ENCODE measurements around the gene SLC9C1.

Gene SLC9C1

GRCh38 chr3:112321867-112322652 lies 28.0 kb upstream of the SLC9C1 start:
- H3K4me3 Mint-ChIP-seq: no peak overlapping the region
- H3K4me1 Mint-ChIP-seq (ENCODE audit: low read depth): peaks cover 4% of the 10 kb centered on the region
- H3K27ac Mint-ChIP-seq: no peak overlapping the region
- DNase-seq: no peak
- peaks cover 5% of the 10 kb centered on the region for H3K27me3 Mint-ChIP-seq
- no peaks in the 10 kb centered on the region for H3K36me3 Mint-ChIP-seq (ENCODE audit: low read depth)
- H3K9me3 Mint-ChIP-seq: no peaks in the 10 kb centered on the region

- no peak overlapping the region for H3K4me3 Mint-ChIP-seq
- peaks cover 2% of the 10 kb centered on the region for H3K9me3 Mint-ChIP-seq
- peaks cover 5% of the 10 kb centered on the region for H3K27me3 Mint-ChIP-seq
- peaks cover 4% of the 10 kb centered on the region for H3K4me1 Mint-ChIP-seq (ENCODE audit: low read depth)
- DNase-seq: no peak
- no peak overlapping the region for H3K27ac Mint-ChIP-seq
- H3K36me3 Mint-ChIP-seq (ENCODE audit: low read depth): peaks cover 2% of the 10 kb centered on the region
These were observed 26.7 kb upstream of the SLC9C1 start for GRCh38 chr3:112320691-112321090.

- Mint-ChIP-seq H3K36me3 (ENCODE audit: low read depth) (peaks cover 2% of the 10 kb centered on the region), H3K4me3 (no peak overlapping the region), H3K27ac (no peak overlapping the region), H3K27me3 (peaks cover 9% of the 10 kb centered on the region), H3K9me3 (peaks cover 6% of the 10 kb centered on the region), H3K4me1 (ENCODE audit: low read depth) (peaks cover 4% of the 10 kb centered on the region)
- no peak for DNase-seq
These were observed 25.7 kb upstream of the SLC9C1 start for GRCh38 chr3:112319516-112320276.

GRCh38 chr3:112315791-112316190 lies 21.8 kb upstream of the SLC9C1 start:
- no peak for DNase-seq
- H3K27ac Mint-ChIP-seq: no peak overlapping the region
- H3K27me3 Mint-ChIP-seq: peaks cover 6% of the 10 kb centered on the region
- peaks cover 4% of the 10 kb centered on the region for H3K4me1 Mint-ChIP-seq (ENCODE audit: low read depth)
- no peak overlapping the region for H3K4me3 Mint-ChIP-seq
- H3K9me3 Mint-ChIP-seq: peaks cover 6% of the 10 kb centered on the region
- peaks cover 2% of the 10 kb centered on the region for H3K36me3 Mint-ChIP-seq (ENCODE audit: low read depth)

- H3K4me3 Mint-ChIP-seq: no peak overlapping the region
- no peak overlapping the region for H3K27ac Mint-ChIP-seq
- DNase-seq: no peak
- H3K36me3 Mint-ChIP-seq (ENCODE audit: low read depth): peaks cover 2% of the 10 kb centered on the region
- H3K9me3 Mint-ChIP-seq: peaks cover 6% of the 10 kb centered on the region
- H3K27me3 Mint-ChIP-seq: peaks cover 6% of the 10 kb centered on the region
- no peaks in the 10 kb centered on the region for H3K4me1 Mint-ChIP-seq (ENCODE audit: low read depth)
These were observed 20.6 kb upstream of the SLC9C1 start for GRCh38 chr3:112314649-112315048.

- DNase-seq: no peak
- Mint-ChIP-seq H3K9me3 (no peaks in the 10 kb centered on the region), H3K4me1 (ENCODE audit: low read depth) (no peaks in the 10 kb centered on the region), H3K36me3 (ENCODE audit: low read depth) (no peaks in the 10 kb centered on the region), H3K27ac (no peak overlapping the region), H3K4me3 (no peak overlapping the region), H3K27me3 (no peaks in the 10 kb centered on the region)
These were observed 14.3 kb upstream of the SLC9C1 start for GRCh38 chr3:112308151-112308911.

GRCh38 chr3:112307557-112307956 lies 13.5 kb upstream of the SLC9C1 start:
- H3K27ac Mint-ChIP-seq: no peak overlapping the region
- H3K27me3 Mint-ChIP-seq: no peaks in the 10 kb centered on the region
- no peaks in the 10 kb centered on the region for H3K4me1 Mint-ChIP-seq (ENCODE audit: low read depth)
- no peak for DNase-seq
- no peaks in the 10 kb centered on the region for H3K9me3 Mint-ChIP-seq
- H3K4me3 Mint-ChIP-seq: no peak overlapping the region
- H3K36me3 Mint-ChIP-seq (ENCODE audit: low read depth): no peaks in the 10 kb centered on the region

GRCh38 chr3:112306825-112307224 lies 12.8 kb upstream of the SLC9C1 start:
- DNase-seq: no peak
- Mint-ChIP-seq H3K9me3 (no peaks in the 10 kb centered on the region), H3K36me3 (ENCODE audit: low read depth) (no peaks in the 10 kb centered on the region), H3K4me3 (no peak overlapping the region), H3K27me3 (no peaks in the 10 kb centered on the region), H3K27ac (no peak overlapping the region), H3K4me1 (ENCODE audit: low read depth) (no peaks in the 10 kb centered on the region)

GRCh38 chr3:112304611-112305010 lies 10.6 kb upstream of the SLC9C1 start:
- DNase-seq: no peak
- Mint-ChIP-seq H3K4me1 (ENCODE audit: low read depth) (no peaks in the 10 kb centered on the region), H3K27ac (no peak overlapping the region), H3K27me3 (no peaks in the 10 kb centered on the region), H3K4me3 (no peak overlapping the region), H3K36me3 (ENCODE audit: low read depth) (no peaks in the 10 kb centered on the region), H3K9me3 (no peaks in the 10 kb centered on the region)

- DNase-seq: no peak
- Mint-ChIP-seq H3K27me3 (no peaks in the 10 kb centered on the region), H3K27ac (no peak overlapping the region), H3K4me1 (ENCODE audit: low read depth) (peaks cover under 1% of the 10 kb centered on the region), H3K4me3 (no peak overlapping the region), H3K36me3 (ENCODE audit: low read depth) (no peaks in the 10 kb centered on the region), H3K9me3 (no peaks in the 10 kb centered on the region)
These were observed 9.8 kb upstream of the SLC9C1 start for GRCh38 chr3:112303764-112304325.

- no peaks in the 10 kb centered on the region for H3K36me3 Mint-ChIP-seq (ENCODE audit: low read depth)
- DNase-seq: no peak
- H3K4me3 Mint-ChIP-seq: no peak overlapping the region
- no peak overlapping the region for H3K27ac Mint-ChIP-seq
- H3K4me1 Mint-ChIP-seq (ENCODE audit: low read depth): peaks cover 7% of the 10 kb centered on the region
- H3K27me3 Mint-ChIP-seq: no peaks in the 10 kb centered on the region
- no peaks in the 10 kb centered on the region for H3K9me3 Mint-ChIP-seq
These were observed 9.1 kb upstream of the SLC9C1 start for GRCh38 chr3:112302881-112303763.

GRCh38 chr3:112302150-112302830 lies 8.3 kb upstream of the SLC9C1 start:
- Mint-ChIP-seq H3K27ac (no peak overlapping the region), H3K27me3 (no peaks in the 10 kb centered on the region), H3K4me3 (no peak overlapping the region), H3K9me3 (no peaks in the 10 kb centered on the region), H3K36me3 (ENCODE audit: low read depth) (no peaks in the 10 kb centered on the region), H3K4me1 (ENCODE audit: low read depth) (peaks cover 14% of the 10 kb centered on the region)
- DNase-seq: no peak

- H3K4me1 Mint-ChIP-seq (ENCODE audit: low read depth): peaks cover 24% of the 10 kb centered on the region
- H3K27ac Mint-ChIP-seq: no peak overlapping the region
- DNase-seq: no peak
- H3K9me3 Mint-ChIP-seq: no peaks in the 10 kb centered on the region
- no peaks in the 10 kb centered on the region for H3K36me3 Mint-ChIP-seq (ENCODE audit: low read depth)
- no peaks in the 10 kb centered on the region for H3K27me3 Mint-ChIP-seq
- no peak overlapping the region for H3K4me3 Mint-ChIP-seq
These were observed 4.8 kb upstream of the SLC9C1 start for GRCh38 chr3:112298781-112299180.

All from activated T-cell treated with anti-CD3 and anti-CD28 coated beads, Interleukin-2, amount 50 U/mL, for 24 hours (primary cell).